GM18870 (cell line): ENCODE measurements around the gene NUDT1.

Source experiments
- ATAC-seq: cut with Tn5 transposase; IDR thresholded peaks from one replicate; pipeline ENCODE4 v1.9.1; 2021; ENCODE audit warnings: moderate library complexity; ENCODE audit not compliant: unreplicated experiment

The NUDT1 gene

GRCh38 chr7:2222516-2222915 is 19.5 kb upstream of the NUDT1 start:
- no peak for ATAC-seq

- no peak for ATAC-seq
Observed at GRCh38 chr7:2223321-2223720, 18.7 kb upstream of the NUDT1 start.

GRCh38 chr7:2224491-2224928 is 17.5 kb upstream of the NUDT1 start:
- ATAC-seq, result no peak

GRCh38 chr7:2224934-2225333 is 17.1 kb upstream of the NUDT1 start:
- ATAC-seq, result no peak

- ATAC-seq, result no peak
Observed at GRCh38 chr7:2225336-2225735, 16.7 kb upstream of the NUDT1 start.

- no peak for ATAC-seq
Observed at GRCh38 chr7:2225830-2226229, 16.2 kb upstream of the NUDT1 start.

GRCh38 chr7:2227699-2228098 is 14.3 kb upstream of the NUDT1 start:
- no peak for ATAC-seq

GRCh38 chr7:2228921-2229320 is 13.1 kb upstream of the NUDT1 start:
- ATAC-seq, result no peak

GRCh38 chr7:2229467-2229866 is 12.6 kb upstream of the NUDT1 start:
- no peak for ATAC-seq

GRCh38 chr7:2230226-2230625 is 11.8 kb upstream of the NUDT1 start:
- no peak for ATAC-seq

- ATAC-seq, result no peak
Observed at GRCh38 chr7:2230882-2231281, 11.1 kb upstream of the NUDT1 start.

- no peak for ATAC-seq
Observed at GRCh38 chr7:2231992-2232765, 9.8 kb upstream of the NUDT1 start.

GRCh38 chr7:2232766-2233520 is 9.1 kb upstream of the NUDT1 start, which contains the start of gene MAD1L1:
MAD1L1 (minus strand) TSS chr7:2232945; CDS start chr7:2230133, 2,812 bp downstream.
- peak; percentile 46 for ATAC-seq

GRCh38 chr7:2233926-2234325 is 8.1 kb upstream of the NUDT1 start:
- ATAC-seq, result no peak

GRCh38 chr7:2237109-2237602 is 4.9 kb upstream of the NUDT1 start:
- ATAC-seq, result peak; percentile 72

GRCh38 chr7:2239242-2239641 is 2.8 kb upstream of the NUDT1 start:
- ATAC-seq, result no peak

- ATAC-seq, result no peak
Observed at GRCh38 chr7:2242541-2243429, 759 bp downstream of the NUDT1 start.

GRCh38 chr7:2243458-2243857 is 1.4 kb downstream of the NUDT1 start:
- ATAC-seq, result no peak

- ATAC-seq, result no peak
Observed at GRCh38 chr7:2244404-2244995, 2.5 kb downstream of the NUDT1 start.

GRCh38 chr7:2245883-2246675 is 4.1 kb downstream of the NUDT1 start:
- ATAC-seq, result no peak
